WTC11 (cell line): ENCODE results near the gene OCA2.

ENCODE experiments used
- ESRRA ChIP-seq: sonication (generic); formaldehyde crosslinking; IDR thresholded peaks from 2 replicates; pipeline ENCODE4 v1.8.1; 2022; ENCODE audit warnings: mild to moderate bottlenecking, missing genetic modification reagents, borderline replicate concordance
- SMAD4 ChIP-seq: sonication (generic); formaldehyde crosslinking; IDR thresholded peaks from 2 replicates; pipeline ENCODE4 v1.8.0; 2022; ENCODE audit warnings: mild to moderate bottlenecking, missing genetic modification reagents

DNA sequence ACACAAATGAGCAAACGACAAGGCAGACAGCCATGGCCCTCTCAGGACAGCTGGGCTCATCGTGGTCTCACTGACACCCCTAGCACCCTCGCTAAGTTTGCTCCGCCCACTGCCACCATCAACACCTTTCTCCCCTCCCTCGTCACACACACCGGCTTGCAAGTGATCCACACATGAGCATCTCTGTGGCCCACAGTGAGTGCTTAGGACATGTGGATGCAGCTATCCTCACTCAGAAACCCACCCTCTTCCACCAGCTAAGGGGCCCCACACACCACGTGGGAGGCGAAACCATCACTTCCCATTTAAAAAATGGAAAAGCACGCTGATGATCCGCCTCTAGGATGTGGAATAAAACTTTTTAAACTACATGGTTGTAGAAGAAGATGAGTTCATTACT lies 105.6 kb downstream of the OCA2 start:
- TF ChIP-seq ESRRA (CRISPR knock-in tag) (no peak), SMAD4 (CRISPR knock-in tag) (no peak)
